ENCODE measurements around the gene SDHC. TPM values are rescaled to one million over a fixed set of nuclear protein-coding genes. Genes with fewer than 3 reads are reported as not detected.
"Not testable (repeated sequence)": the region's sequence is repeated elsewhere in the genome, so short reads cannot be mapped to it uniquely, and the experiment has no call there.

The SDHC gene
- polyA plus RNA-seq, 3 donors: 208 to 350 (median 323) TPM

DNA sequence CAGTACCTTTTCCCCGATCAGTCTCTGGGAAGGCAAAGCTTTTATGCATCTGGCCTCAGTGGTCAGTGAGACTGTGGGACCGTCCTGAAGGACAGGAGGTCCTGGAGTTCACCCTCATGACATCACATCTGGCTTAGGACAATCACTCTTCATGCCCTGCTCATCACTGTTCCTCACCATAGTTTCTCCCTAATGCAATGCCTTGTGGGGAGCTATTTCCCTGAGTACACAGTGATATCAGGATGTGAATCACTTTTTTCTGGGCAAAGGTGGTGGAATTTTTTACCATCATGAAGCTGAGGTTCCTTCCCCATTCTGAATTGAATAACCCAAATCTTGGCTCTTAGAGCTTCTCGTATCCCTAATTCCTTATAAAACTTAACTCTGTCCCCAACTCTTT, 88.3 kb downstream of the SDHC start:
- Mint-ChIP-seq H3K27me3 (ENCODE audit: low read depth in 3 of 3) (peaks cover 24 to 28% (median 28%) of the 10 kb centered on the region in 3 donors), H3K9me3 (peaks cover 9 to 25% (median 20%) of the 10 kb centered on the region in 7 donors), H3K27ac (no peak overlapping the region), H3K4me3 (peak overlapping the region in 1 of 2 donors; percentile 51), H3K36me3 (peaks cover 8 to 18% of the 10 kb centered on the region in 2 donors), H3K4me1 (peaks cover 25% of the 10 kb centered on the region)
- Histone ChIP-seq H3K27ac (ENCODE audit: low read depth in 1 of 2, low read length in 2 of 2) (no peak overlapping the region), H3K4me2 (replicated peaks; ENCODE audit: extremely low read depth, low read length, poor library complexity, severe bottlenecking) (no peak overlapping the region), H2AFZ (ENCODE audit: insufficient read depth, low read depth, low read length, poor library complexity, severe bottlenecking) (no peak overlapping the region), H3K4me1 (ENCODE audit: control insufficient read depth in 1 of 2, insufficient read depth in 2 of 2, low read length in 2 of 2) (peaks cover 16 to 23% of the 10 kb centered on the region in 2 donors), H3K9ac (ENCODE audit: insufficient read depth, low read length, poor library complexity, severe bottlenecking) (no peak overlapping the region), H4K20me1 (ENCODE audit: insufficient read depth, low read length) (no peaks in the 10 kb centered on the region), H3K4me3 (replicated peaks in 1 of 3; ENCODE audit: low read depth in 2 of 3, low read length in 3 of 3) (no peak overlapping the region), H3K27me3 (ENCODE audit: control insufficient read depth in 2 of 2, insufficient read depth in 2 of 2, low read length in 2 of 2) (peaks cover 13 to 14% of the 10 kb centered on the region in 2 donors), H3K79me2 (ENCODE audit: insufficient read depth, low read length) (no peaks in the 10 kb centered on the region), H3K36me3 (replicated peaks in 1 of 2; ENCODE audit: control insufficient read depth in 1 of 2, insufficient read depth in 2 of 2, low read length in 2 of 2) (no peaks in the 10 kb centered on the region), H3K9me3 (replicated peaks in 1 of 2; ENCODE audit: control insufficient read depth in 1 of 2, insufficient read depth in 1 of 2, low read length in 2 of 2) (peaks cover 7 to 17% of the 10 kb centered on the region in 2 donors)
- no peak for DNase-seq
- intact Hi-C loops (cut with micrococcal nuclease): no loop called here
- TF ChIP-seq, protein P1, sequence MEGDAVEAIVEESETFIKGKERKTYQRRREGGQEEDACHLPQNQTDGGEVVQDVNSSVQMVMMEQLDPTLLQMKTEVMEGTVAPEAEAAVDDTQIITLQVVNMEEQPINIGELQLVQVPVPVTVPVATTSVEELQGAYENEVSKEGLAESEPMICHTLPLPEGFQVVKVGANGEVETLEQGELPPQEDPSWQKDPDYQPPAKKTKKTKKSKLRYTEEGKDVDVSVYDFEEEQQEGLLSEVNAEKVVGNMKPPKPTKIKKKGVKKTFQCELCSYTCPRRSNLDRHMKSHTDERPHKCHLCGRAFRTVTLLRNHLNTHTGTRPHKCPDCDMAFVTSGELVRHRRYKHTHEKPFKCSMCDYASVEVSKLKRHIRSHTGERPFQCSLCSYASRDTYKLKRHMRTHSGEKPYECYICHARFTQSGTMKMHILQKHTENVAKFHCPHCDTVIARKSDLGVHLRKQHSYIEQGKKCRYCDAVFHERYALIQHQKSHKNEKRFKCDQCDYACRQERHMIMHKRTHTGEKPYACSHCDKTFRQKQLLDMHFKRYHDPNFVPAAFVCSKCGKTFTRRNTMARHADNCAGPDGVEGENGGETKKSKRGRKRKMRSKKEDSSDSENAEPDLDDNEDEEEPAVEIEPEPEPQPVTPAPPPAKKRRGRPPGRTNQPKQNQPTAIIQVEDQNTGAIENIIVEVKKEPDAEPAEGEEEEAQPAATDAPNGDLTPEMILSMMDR (IDR thresholded peaks at IDR 0.05): no peak
- WGBS (ENCODE audit: insufficient coverage): 92% methylated on average over 1 of the region's 3 CpGs

DNA sequence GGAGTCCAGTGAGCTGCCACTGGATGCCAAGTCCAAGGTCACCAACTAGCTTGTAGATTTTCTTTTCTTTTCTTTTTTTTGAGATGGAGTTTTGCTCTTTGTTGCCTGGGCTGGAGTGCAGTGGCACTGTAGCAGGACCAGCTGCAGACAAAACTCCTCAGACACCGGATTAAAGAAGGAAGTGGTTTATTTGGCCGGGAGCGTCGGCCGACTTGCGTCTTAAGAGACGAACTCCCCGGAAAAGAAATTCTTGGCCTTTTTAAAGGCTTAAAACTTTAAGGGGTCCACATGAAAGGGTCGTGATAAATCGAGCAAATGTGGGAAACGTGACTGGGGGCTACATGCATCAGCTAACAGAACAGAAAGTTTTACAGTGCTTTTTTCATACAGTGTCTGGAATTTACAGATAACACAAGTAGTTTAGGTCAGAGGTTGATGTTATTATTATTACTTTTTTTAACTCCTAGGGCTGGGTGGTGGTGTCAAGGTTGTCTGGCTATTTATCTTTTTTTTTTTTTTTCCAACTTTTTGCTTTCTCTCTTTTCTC, 89.9 kb downstream of the SDHC start:
- Histone ChIP-seq H3K27ac (ENCODE audit: low read depth in 1 of 2, low read length in 2 of 2) (no peak overlapping the region), H3K4me2 (replicated peaks; ENCODE audit: extremely low read depth, low read length, poor library complexity, severe bottlenecking) (no peak overlapping the region), H3K4me1 (ENCODE audit: control insufficient read depth in 1 of 2, insufficient read depth in 2 of 2, low read length in 2 of 2) (peaks cover 8 to 12% of the 10 kb centered on the region in 2 donors), H4K20me1 (ENCODE audit: insufficient read depth, low read length) (no peaks in the 10 kb centered on the region), H2AFZ (ENCODE audit: insufficient read depth, low read depth, low read length, poor library complexity, severe bottlenecking) (no peak overlapping the region), H3K9ac (ENCODE audit: insufficient read depth, low read length, poor library complexity, severe bottlenecking) (no peak overlapping the region), H3K79me2 (ENCODE audit: insufficient read depth, low read length) (no peaks in the 10 kb centered on the region), H3K27me3 (ENCODE audit: control insufficient read depth in 2 of 2, insufficient read depth in 2 of 2, low read length in 2 of 2) (peaks cover 13 to 14% of the 10 kb centered on the region in 2 donors), H3K9me3 (replicated peaks in 1 of 2; ENCODE audit: control insufficient read depth in 1 of 2, insufficient read depth in 1 of 2, low read length in 2 of 2) (peaks cover 7 to 17% of the 10 kb centered on the region in 2 donors), H3K36me3 (replicated peaks in 1 of 2; ENCODE audit: control insufficient read depth in 1 of 2, insufficient read depth in 2 of 2, low read length in 2 of 2) (no peaks in the 10 kb centered on the region), H3K4me3 (replicated peaks in 1 of 3; ENCODE audit: low read depth in 2 of 3, low read length in 3 of 3) (no peak overlapping the region)
- Mint-ChIP-seq H3K27me3 (ENCODE audit: low read depth in 3 of 3) (peaks cover 26 to 29% (median 28%) of the 10 kb centered on the region in 3 donors), H3K4me1 (peaks cover 16% of the 10 kb centered on the region), H3K36me3 (peaks cover 8 to 18% of the 10 kb centered on the region in 2 donors), H3K4me3 (peak overlapping the region in 1 of 2 donors; percentile 60), H3K9me3 (peaks cover 9 to 25% (median 20%) of the 10 kb centered on the region in 7 donors), H3K27ac (no peak overlapping the region)
- intact Hi-C loops (cut with micrococcal nuclease): no loop called here
- DNase-seq: no peak
- 15% methylated on average over 8 of the region's 11 CpGs for WGBS (ENCODE audit: insufficient coverage)
- TF ChIP-seq, protein P1 (IDR thresholded peaks at IDR 0.05): no peak

GRCh38 chr1:161406551-161406950, 92.4 kb downstream of the SDHC start:
- H3K79me2 ChIP-seq (ENCODE audit: insufficient read depth, low read length); H3K4me3 ChIP-seq (replicated peaks in 1 of 3; ENCODE audit: low read depth in 2 of 3, low read length in 3 of 3); H2AFZ ChIP-seq (ENCODE audit: insufficient read depth, low read depth, low read length, poor library complexity, severe bottlenecking); DNase-seq; H3K27ac ChIP-seq (ENCODE audit: low read depth in 1 of 2, low read length in 2 of 2); H3K9ac ChIP-seq (ENCODE audit: insufficient read depth, low read length, poor library complexity, severe bottlenecking); H3K4me1 Mint-ChIP-seq; intact Hi-C loops (cut with micrococcal nuclease); H3K36me3 ChIP-seq (replicated peaks in 1 of 2; ENCODE audit: control insufficient read depth in 1 of 2, insufficient read depth in 2 of 2, low read length in 2 of 2); H3K27ac Mint-ChIP-seq; H3K4me3 Mint-ChIP-seq; H3K4me1 ChIP-seq (ENCODE audit: control insufficient read depth in 1 of 2, insufficient read depth in 2 of 2, low read length in 2 of 2); H4K20me1 ChIP-seq (ENCODE audit: insufficient read depth, low read length); H3K4me2 ChIP-seq (replicated peaks; ENCODE audit: extremely low read depth, low read length, poor library complexity, severe bottlenecking): not testable (repeated sequence)
- Histone ChIP-seq H3K9me3 (replicated peaks in 1 of 2; ENCODE audit: control insufficient read depth in 1 of 2, insufficient read depth in 1 of 2, low read length in 2 of 2) (peaks cover 16 to 17% of the 10 kb centered on the region in 2 donors), H3K27me3 (ENCODE audit: control insufficient read depth in 2 of 2, insufficient read depth in 2 of 2, low read length in 2 of 2) (peaks cover 13 to 14% of the 10 kb centered on the region in 2 donors)
- Mint-ChIP-seq H3K27me3 (ENCODE audit: low read depth in 3 of 3) (peaks cover 24 to 30% (median 26%) of the 10 kb centered on the region in 3 donors), H3K36me3 (peaks cover 12 to 20% of the 10 kb centered on the region in 2 donors), H3K9me3 (peaks cover 16 to 35% (median 31%) of the 10 kb centered on the region in 7 donors)
- WGBS (ENCODE audit: insufficient coverage): over 99% methylated on average over 14 of the region's 17 CpGs
